ENCODE measurements around the gene VAC14.
A peak's percentile ranks its signal among the peaks of the same experiment; 100 is the strongest.

VAC14 gene

GRCh38 chr16:70651524-70651923, 149.4 kb downstream of the VAC14 start:
- Histone ChIP-seq H3K27ac (no peak overlapping the region), H3K4me3 (no peak overlapping the region)
- DNase-seq (ENCODE audit: low spot score), result no peak
- no peak for TF ChIP-seq CTCF (IDR thresholded peaks at IDR 0.05)

GRCh38 chr16:70650216-70650615, 150.7 kb downstream of the VAC14 start:
- Histone ChIP-seq H3K27ac (no peak overlapping the region), H3K4me3 (no peak overlapping the region)
- no peak for TF ChIP-seq CTCF (IDR thresholded peaks at IDR 0.05)
- no peak for DNase-seq (ENCODE audit: low spot score)

- DNase-seq (ENCODE audit: low spot score), result no peak
- H3K4me3 ChIP-seq, result no peak overlapping the region
- H3K27ac ChIP-seq, result no peak overlapping the region
- TF ChIP-seq CTCF (IDR thresholded peaks at IDR 0.05), result no peak
Measured at GRCh38 chr16:70649300-70649699, 151.7 kb downstream of the VAC14 start.

GRCh38 chr16:70648606-70649005, 152.4 kb downstream of the VAC14 start:
- peak overlapping the region; percentile 31 to 33 for H3K27ac ChIP-seq
- no peak for TF ChIP-seq CTCF (IDR thresholded peaks at IDR 0.05)
- no peak overlapping the region for H3K4me3 ChIP-seq
- DNase-seq (ENCODE audit: low spot score), result no peak

- peak; percentile 76 for DNase-seq (ENCODE audit: low spot score)
- Histone ChIP-seq H3K4me3 (peak overlapping the region; percentile 48), H3K27ac (peak overlapping the region; percentile 34 to 79)
- no peak for TF ChIP-seq CTCF (IDR thresholded peaks at IDR 0.05)
Measured at GRCh38 chr16:70647441-70648359, 153.3 kb downstream of the VAC14 start.

GRCh38 chr16:70646260-70647241, 154.4 kb downstream of the VAC14 start, which contains the start of gene IL34:
Gene IL34 (plus strand): TSS chr16:70646559. CDS start chr16:70646948, 389 bp downstream.
- peak; percentile 75 for DNase-seq (ENCODE audit: low spot score)
- H3K27ac ChIP-seq, result peak within 1 kb of the TSS; percentile 25 to 79
- no peak for TF ChIP-seq CTCF (IDR thresholded peaks at IDR 0.05)
- peak within 1 kb of the TSS; percentile 48 for H3K4me3 ChIP-seq
